ENCODE results near the gene SHCBP1L.

DNA sequence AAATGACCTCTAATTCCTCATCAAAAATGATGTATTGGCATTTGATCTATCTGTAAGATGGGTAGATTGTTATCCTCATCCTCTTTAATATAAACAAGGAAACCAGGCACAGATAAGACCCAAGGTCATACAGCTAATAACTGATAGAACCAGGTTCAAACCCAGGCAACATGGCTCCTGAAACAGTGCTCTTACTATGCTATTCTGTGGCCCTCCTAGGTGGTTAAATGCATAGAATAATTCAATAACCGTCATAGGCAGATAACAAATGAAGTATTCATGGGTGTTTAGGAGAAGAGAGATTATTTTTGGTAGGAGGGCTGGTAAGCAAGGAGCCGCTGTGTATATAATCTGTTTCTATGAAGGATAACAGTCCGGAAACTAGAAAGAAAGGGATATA, 67.4 kb downstream of the SHCBP1L start:
- TF ChIP-seq CTCF (IDR thresholded peaks at IDR 0.05) (no peak), POLR2A (IDR thresholded peaks at IDR 0.05) (no peak), EP300 (IDR thresholded peaks at IDR 0.05) (no peak)

All from ovary (tissue), 3 donors.